Left forelimb (tissue), 1 donor: ENCODE results near the gene GBP2.

Experiments used
- DNase-seq: peaks from one replicate; pipeline ENCODE4 v3.0.0-alpha.2; 2018; ENCODE audit warnings: low spot score

Gene GBP2

DNA sequence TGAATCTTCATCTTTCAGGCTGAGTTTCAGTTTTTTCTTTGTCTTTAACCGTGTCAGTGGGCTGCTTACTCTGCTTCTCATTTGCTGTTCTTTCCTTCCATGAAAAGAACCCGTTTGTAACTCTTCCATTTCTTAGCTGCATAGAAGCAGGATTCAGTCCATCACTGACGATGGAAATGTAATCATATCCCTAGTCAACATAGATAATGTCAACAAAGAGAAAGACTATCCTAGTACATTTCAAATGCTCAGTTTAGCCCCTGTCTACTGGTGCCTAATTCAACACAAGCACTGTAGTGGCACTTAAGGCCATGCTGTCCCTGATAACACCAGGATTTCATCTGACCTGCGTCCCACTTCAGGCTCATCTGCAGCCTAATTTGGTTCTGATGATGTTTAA is 61.3 kb downstream of the GBP2 start:
- DNase-seq: no peak

DNA sequence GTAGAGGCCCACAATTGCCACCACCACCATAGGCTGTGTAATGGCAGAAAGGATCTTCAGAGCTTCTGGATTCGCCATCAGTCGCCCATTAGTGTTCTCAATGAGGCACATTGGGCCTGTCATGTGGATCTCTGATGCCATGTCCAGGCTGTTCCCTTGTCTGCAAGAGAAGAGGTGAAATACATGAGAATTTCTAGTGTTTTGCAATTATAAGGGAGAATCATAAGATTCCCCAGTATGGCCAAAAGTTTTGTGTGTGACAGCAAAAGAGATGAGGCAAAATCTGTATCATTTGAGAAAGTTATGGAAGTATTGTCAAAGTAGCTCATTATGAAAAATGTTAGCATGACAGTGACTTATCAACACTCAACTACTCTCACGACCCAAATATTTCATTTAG is 62.8 kb downstream of the GBP2 start:
- DNase-seq: no peak

DNA sequence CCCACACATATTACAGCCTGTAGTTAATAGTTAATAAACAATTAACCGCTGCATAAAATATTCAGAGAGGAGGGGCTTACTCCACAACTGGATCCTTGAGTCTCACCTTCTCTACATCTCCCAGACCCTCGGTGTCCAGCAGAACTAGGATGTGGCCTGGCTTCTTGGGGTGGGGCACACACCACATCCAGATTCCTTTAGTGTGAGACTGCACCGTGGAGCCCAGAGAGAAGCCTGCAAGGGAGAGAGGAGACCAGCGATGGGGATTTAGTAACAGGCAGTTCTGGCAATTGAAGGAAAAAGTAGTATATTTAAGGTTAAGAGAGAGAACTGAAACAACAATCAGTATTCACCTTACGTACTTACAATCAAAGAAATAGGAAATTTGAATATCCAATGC is 65.8 kb downstream of the GBP2 start:
- DNase-seq: no peak
